Measurements from ENCODE around the gene AK5. TPM values are rescaled to one million over a fixed set of nuclear protein-coding genes. Genes with fewer than 3 reads are reported as not detected.

AK5 gene
- not detected for polyA plus RNA-seq (2012; ENCODE audit: insufficient read depth, insufficient read length)

GRCh38 chr1:77281491-77282186 is at the start of gene AK5:
AK5 (plus strand) TSS chr1:77282019; CDS start chr1:77282314, 295 bp downstream.
- no peak for DNase-seq (ENCODE audit: low read depth, low spot score)
- H3K4me3 ChIP-seq (ENCODE audit: low read length) = peak within 1 kb of the TSS; percentile 11; the same call in 1 of the 2 replicates

GRCh38 chr1:77232829-77233228 is 49.0 kb upstream of the AK5 start:
- H3K4me3 ChIP-seq (ENCODE audit: low read length) = no peak overlapping the region
- no peak for DNase-seq (ENCODE audit: low read depth, low spot score)

DNA sequence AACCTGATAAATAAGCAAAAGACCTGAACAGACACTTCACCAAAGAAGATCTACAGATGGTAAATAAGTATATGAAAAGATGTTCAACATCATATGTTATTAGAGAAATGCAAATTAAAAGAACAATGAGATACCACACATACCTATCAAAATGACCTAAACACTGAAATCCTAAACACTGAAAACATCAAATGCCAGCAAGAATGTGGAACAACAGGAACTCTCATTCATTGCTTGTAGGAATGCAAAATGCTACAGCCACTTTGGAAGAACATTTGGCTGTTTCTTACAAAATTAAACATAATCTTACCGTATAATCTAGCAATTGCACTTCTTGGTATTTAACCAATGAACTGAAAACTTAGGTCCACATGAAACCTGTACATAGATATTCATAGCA is 47.7 kb upstream of the AK5 start:
- DNase-seq (ENCODE audit: low read depth, low spot score) = no peak
- H3K4me3 ChIP-seq (ENCODE audit: low read length) = no peak overlapping the region

DNA sequence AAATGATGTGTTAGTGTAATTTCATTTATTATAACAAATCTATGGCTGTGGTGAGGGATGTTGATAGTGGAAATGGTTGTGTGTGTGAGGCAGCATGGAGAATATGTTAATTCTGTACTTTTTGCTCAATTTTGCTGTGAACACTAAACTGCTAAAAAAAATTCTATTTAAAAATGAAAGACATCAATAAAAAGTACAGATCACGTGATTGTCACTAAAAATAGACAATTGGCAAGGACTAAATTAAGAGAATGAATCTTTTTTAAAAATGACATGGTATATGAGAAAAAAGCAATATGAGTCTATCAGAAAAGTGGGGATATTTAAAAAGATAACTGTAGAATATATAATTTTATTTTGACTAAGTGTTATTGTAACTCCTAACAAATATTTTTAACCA is 46.9 kb upstream of the AK5 start:
- DNase-seq (ENCODE audit: low read depth, low spot score) = no peak

GRCh38 chr1:77238462-77238861 is 43.4 kb upstream of the AK5 start:
- DNase-seq (ENCODE audit: low read depth, low spot score) = no peak
- H3K4me3 ChIP-seq (ENCODE audit: low read length) = no peak overlapping the region

More for the DNA sequence above, 46.9 kb upstream of the AK5 start:
- no peak overlapping the region for H3K4me3 ChIP-seq (ENCODE audit: low read length)

DNA sequence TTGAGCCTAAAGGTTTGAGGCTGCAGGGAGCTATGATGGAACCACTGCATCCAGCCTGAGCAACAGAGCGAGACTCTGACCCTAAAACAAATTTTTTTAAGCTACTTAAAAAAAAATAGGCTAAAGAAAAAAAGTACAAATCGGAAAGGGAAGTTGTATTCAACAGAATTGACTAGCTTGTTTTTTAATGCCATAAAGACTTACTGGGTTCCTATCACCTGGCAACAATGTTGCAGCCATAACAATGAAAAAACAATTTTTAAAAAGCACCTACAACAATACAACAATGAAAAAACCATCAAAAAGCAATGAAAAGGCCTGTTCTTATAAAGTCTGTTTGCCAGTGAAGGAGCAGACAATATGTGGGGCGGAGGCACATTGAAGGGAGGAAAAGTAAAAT is 42.5 kb upstream of the AK5 start:
- no peak overlapping the region for H3K4me3 ChIP-seq (ENCODE audit: low read length)
- no peak for DNase-seq (ENCODE audit: low read depth, low spot score)

- no peak overlapping the region for H3K4me3 ChIP-seq (ENCODE audit: low read length)
- DNase-seq (ENCODE audit: low read depth, low spot score) = no peak
These were observed 36.0 kb upstream of the AK5 start for GRCh38 chr1:77245830-77246229.

DNA sequence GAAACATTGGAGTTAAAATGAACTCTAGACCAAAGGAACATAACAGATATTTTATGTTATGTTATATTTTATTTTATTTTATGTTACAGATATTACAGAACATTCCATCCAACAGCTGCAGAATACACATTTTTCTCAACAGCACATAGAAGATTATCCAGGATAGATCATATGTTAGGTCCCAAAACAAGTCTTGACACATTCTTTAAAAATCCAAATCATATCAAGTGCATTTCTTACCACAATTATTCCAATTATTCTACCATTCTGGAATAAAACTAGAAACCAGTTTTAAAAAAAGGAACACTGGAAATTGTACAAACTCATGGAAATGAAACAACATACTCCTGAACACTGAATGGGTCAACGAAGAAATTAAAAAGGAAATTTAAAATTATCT is 31.7 kb upstream of the AK5 start:
- H3K4me3 ChIP-seq (ENCODE audit: low read length) = no peak overlapping the region
- DNase-seq (ENCODE audit: low read depth, low spot score) = no peak

DNA sequence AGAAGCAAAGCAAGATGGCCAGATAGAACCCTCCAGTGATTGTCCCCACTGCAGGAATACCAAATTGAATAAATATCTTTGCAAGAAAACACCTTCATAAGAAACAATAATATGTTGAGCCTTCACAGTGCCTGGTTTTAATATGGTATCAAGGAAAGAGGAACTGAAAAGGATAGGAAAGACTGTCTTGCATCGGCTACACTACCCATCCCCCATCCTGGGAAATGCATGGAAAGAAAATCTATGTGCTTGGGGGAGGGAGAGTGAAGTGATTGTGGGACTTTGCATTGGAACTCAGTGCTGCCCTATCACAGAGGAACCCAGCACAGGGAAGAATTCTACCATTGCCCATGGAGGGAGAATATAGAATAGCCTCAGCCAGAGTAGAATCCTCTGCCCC is 28.6 kb upstream of the AK5 start:
- DNase-seq (ENCODE audit: low read depth, low spot score) = no peak
- no peak overlapping the region for H3K4me3 ChIP-seq (ENCODE audit: low read length)

DNA sequence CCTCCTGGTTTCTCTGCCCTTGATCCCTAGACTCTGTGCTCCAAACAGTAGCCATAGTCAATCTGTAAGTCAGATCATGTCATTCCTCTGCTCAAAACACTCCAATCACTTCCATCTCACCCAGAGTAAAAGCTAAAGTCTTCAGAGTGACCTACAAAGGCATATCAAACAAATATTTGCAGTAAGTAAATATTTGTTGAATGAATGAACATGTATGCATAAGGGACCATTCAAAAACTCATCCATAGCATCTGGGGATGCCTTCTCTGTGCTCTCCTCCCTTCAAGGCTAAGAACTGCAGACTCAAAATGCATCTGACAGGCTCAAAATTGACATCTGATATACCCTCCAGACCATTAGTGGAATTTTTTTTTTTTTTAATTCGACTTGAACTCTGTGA is 18.1 kb upstream of the AK5 start:
- no peak overlapping the region for H3K4me3 ChIP-seq (ENCODE audit: low read length)
- no peak for DNase-seq (ENCODE audit: low read depth, low spot score)

- no peak overlapping the region for H3K4me3 ChIP-seq (ENCODE audit: low read length)
- DNase-seq (ENCODE audit: low read depth, low spot score) = no peak
These were observed 16.6 kb upstream of the AK5 start for GRCh38 chr1:77265180-77265579.

DNA sequence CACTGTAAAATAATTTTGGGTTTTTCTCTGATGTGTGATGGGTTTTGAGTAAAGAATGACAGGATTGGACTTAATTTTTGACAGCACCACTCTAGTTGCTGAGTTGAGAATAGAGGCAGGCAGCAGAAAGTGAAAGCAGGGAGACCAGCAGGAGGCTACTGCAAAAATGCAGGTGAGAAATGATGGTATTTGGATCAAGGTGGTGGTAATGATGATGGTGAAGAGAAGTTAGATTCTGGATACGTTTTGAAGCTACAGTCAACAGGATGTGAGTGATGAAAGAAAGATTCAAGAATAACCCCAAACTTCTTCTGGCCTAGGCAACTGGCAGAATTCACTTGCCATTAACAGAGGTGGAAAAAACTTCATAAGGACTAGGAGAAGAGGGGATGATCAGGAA is 14.8 kb upstream of the AK5 start:
- no peak overlapping the region for H3K4me3 ChIP-seq (ENCODE audit: low read length)
- no peak for DNase-seq (ENCODE audit: low read depth, low spot score)

DNA sequence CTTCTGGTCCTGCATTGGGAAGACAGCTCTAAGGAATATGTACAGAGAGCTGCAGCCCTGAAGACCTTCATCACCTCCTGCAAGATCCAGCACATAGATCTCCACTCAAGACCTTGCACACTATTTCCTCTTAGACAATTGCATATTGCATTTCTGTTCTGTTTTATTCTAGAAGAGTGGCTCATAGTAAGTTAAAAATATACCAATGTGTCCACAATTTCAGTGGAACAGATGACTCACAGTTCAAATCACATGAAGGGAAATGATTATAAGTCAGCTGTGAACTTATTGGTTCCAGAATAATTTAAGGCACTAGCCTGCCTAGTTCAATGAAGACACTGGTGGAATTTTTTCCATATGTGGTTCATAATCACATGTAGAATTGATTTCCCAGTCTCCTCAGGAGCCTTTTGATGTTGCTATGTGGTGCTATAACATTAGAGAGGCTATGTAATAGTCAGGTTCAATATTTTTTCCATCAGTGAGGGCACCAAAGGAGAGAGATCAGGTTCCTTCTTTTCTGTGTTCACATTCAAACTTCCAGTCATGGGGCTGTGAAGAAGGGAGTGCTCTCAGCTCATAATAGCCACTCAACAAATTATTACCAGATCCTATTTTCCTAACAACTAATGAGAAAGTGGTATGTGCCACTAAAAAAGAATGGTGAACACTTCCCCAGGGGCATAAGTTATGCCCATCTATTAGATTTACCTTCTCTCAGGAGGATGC is 9.8 kb upstream of the AK5 start:
- no peak for DNase-seq (ENCODE audit: low read depth, low spot score)
- H3K4me3 ChIP-seq (ENCODE audit: low read length) = no peak overlapping the region

- no peak for DNase-seq (ENCODE audit: low read depth, low spot score)
- no peak overlapping the region for H3K4me3 ChIP-seq (ENCODE audit: low read length)
These were observed 7.9 kb upstream of the AK5 start for GRCh38 chr1:77273891-77274290.

GRCh38 chr1:77275194-77275593 is 6.6 kb upstream of the AK5 start:
- H3K4me3 ChIP-seq (ENCODE audit: low read length) = no peak overlapping the region
- no peak for DNase-seq (ENCODE audit: low read depth, low spot score)

DNA sequence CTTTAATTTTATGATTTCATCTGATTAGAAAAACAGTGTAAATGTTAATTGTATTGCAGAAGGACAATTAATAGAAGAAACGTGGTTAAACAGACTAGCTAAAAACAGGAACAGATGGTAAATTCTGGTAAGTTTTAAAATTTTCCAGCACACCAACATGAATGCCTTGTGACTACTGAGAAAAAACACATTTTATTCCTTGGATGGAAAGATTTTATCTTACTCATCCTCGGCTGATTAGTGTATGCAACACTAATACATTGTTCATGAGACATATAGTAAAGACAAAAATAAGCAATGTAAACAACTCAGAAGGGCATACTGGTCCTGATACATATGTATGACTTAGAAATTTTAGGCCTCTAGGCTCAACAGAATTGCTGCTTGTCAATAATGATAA is 4.9 kb upstream of the AK5 start:
- DNase-seq (ENCODE audit: low read depth, low spot score) = no peak

DNA sequence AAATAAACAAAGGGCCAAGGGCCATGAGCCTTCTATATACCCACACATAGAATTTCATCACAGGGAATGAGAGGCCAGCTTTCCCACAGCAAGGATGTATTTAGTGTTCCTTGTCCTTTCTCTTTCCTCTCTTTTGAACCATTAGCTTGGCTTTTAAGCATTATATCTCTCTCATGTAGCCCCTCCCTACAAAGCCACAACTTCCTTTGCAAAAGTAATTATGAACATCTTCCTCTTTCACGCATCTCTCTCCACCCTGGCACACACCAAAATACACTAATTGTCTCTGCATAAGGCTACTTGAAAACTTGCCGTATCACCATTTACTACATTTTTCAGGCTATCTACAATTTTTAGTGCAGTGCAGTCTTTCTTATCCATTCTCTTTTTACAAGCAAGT is 1.9 kb upstream of the AK5 start:
- DNase-seq (ENCODE audit: low read depth, low spot score) = peak; percentile 4

More for the DNA sequence above, 4.9 kb upstream of the AK5 start:
- no peak overlapping the region for H3K4me3 ChIP-seq (ENCODE audit: low read length)

GRCh38 chr1:77280962-77281361 is 857 bp upstream of the AK5 start:
- H3K4me3 ChIP-seq (ENCODE audit: low read length) = no peak overlapping the region
- no peak for DNase-seq (ENCODE audit: low read depth, low spot score)

More for the DNA sequence above, 1.9 kb upstream of the AK5 start:
- H3K4me3 ChIP-seq (ENCODE audit: low read length) = no peak overlapping the region

GRCh38 chr1:77282187-77282865 is 507 bp downstream of the AK5 start:
- no peak for DNase-seq (ENCODE audit: low read depth, low spot score)
- peak overlapping the region; percentile 11; the same call in 1 of the 2 replicates for H3K4me3 ChIP-seq (ENCODE audit: low read length)

- no peak for DNase-seq (ENCODE audit: low read depth, low spot score)
- H3K4me3 ChIP-seq (ENCODE audit: low read length) = no peak overlapping the region
These were observed 1.2 kb downstream of the AK5 start for GRCh38 chr1:77282866-77283539.

Data from Jurkat, Clone E6-1 (cell line).